T47D (cell line): ENCODE data around the gene ZKSCAN5.
A peak's percentile ranks its signal among the peaks of the same experiment; 100 is the strongest.

Experiments
- DNase-seq, 2 experiments: peaks; one replicate each; pipeline versions ENCODE4 v3.0.0 to v3.0.0-alpha.2; 2011 to 2012; ENCODE audit warnings: low read depth in 1 of 2, low spot score in 1 of 2
- JUND ChIP-seq: IDR thresholded peaks from 2 replicates; pipeline ENCODE4 v1.6.1; 2012; ENCODE audit warnings: low read depth
- in situ Hi-C: cut with HindIII; loops from 2 replicates; pipeline ENCODE4 v1.10.0; 2016; ENCODE audit warnings: low sequenced_read_pairs, low pct_unique_long_range_greater_than_20kb

Gene ZKSCAN5

GRCh38 chr7:99504603-99505323 is at the start of gene ZKSCAN5:
Gene ZKSCAN5 (plus strand): TSS chr7:99504662. CDS start chr7:99506045, 1,383 bp downstream.
- in situ Hi-C loops = no loop called here
- no peak for TF ChIP-seq JUND
- peak; percentile 88 to 96 for DNase-seq

- TF ChIP-seq JUND = no peak
- no peak for DNase-seq
- in situ Hi-C loops = no loop called here
Observed at GRCh38 chr7:99455874-99456273, 48.6 kb upstream of the ZKSCAN5 start.

GRCh38 chr7:99456288-99456687 is 48.2 kb upstream of the ZKSCAN5 start:
- no peak for TF ChIP-seq JUND
- in situ Hi-C loops = no loop called here
- DNase-seq = no peak

GRCh38 chr7:99457050-99457649 is 47.3 kb upstream of the ZKSCAN5 start:
- in situ Hi-C loops = no loop called here
- TF ChIP-seq JUND = no peak
- DNase-seq = no peak

- TF ChIP-seq JUND = no peak
- in situ Hi-C loops = no loop called here
- no peak for DNase-seq
Observed at GRCh38 chr7:99457650-99458493, 46.6 kb upstream of the ZKSCAN5 start.

- peak in 1 of 2 experiments; percentile 54 for DNase-seq
- in situ Hi-C loops = no loop called here
Observed at GRCh38 chr7:99459087-99459486, 45.4 kb upstream of the ZKSCAN5 start.

GRCh38 chr7:99460651-99461050 is 43.8 kb upstream of the ZKSCAN5 start:
- no peak for TF ChIP-seq JUND
- DNase-seq = no peak
- in situ Hi-C loops = no loop called here

More at GRCh38 chr7:99459087-99459486, 45.4 kb upstream of the ZKSCAN5 start:
- no peak for TF ChIP-seq JUND

- TF ChIP-seq JUND = no peak
- in situ Hi-C loops = no loop called here
- no peak for DNase-seq
Observed at GRCh38 chr7:99461221-99461620, 43.2 kb upstream of the ZKSCAN5 start.

GRCh38 chr7:99465421-99465768 is 39.1 kb upstream of the ZKSCAN5 start:
- in situ Hi-C loops = no loop called here
- no peak for DNase-seq
- no peak for TF ChIP-seq JUND

- in situ Hi-C loops = no loop called here
- TF ChIP-seq JUND = no peak
- no peak for DNase-seq
Observed at GRCh38 chr7:99468336-99468918, 36.0 kb upstream of the ZKSCAN5 start.

- in situ Hi-C loops = no loop called here
- TF ChIP-seq JUND = no peak
- no peak for DNase-seq
Observed at GRCh38 chr7:99469381-99470065, 34.9 kb upstream of the ZKSCAN5 start.
